ENCODE measurements around the gene ANKRD16. TPM values are rescaled to one million over a fixed set of nuclear protein-coding genes. Genes with fewer than 3 reads are reported as not detected.

ANKRD16 gene
- total and polyA plus RNA-seq, 2 of the 13 experiments (the other 11 are each of a cell fraction or from before 2014, with no cell fraction given) = 8.0 to 11.4 TPM

- TF ChIP-seq, protein P1, sequence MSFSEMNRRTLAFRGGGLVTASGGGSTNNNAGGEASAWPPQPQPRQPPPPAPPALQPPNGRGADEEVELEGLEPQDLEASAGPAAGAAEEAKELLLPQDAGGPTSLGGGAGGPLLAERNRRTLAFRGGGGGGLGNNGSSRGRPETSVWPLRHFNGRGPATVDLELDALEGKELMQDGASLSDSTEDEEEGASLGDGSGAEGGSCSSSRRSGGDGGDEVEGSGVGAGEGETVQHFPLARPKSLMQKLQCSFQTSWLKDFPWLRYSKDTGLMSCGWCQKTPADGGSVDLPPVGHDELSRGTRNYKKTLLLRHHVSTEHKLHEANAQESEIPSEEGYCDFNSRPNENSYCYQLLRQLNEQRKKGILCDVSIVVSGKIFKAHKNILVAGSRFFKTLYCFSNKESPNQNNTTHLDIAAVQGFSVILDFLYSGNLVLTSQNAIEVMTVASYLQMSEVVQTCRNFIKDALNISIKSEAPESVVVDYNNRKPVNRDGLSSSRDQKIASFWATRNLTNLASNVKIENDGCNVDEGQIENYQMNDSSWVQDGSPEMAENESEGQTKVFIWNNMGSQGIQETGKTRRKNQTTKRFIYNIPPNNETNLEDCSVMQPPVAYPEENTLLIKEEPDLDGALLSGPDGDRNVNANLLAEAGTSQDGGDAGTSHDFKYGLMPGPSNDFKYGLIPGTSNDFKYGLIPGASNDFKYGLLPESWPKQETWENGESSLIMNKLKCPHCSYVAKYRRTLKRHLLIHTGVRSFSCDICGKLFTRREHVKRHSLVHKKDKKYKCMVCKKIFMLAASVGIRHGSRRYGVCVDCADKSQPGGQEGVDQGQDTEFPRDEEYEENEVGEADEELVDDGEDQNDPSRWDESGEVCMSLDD (CRISPR knock-in tag; IDR thresholded peaks at IDR 0.05; ENCODE audit: borderline replicate concordance) = 0 out of 2 replicates have a peak, but pooled peaks have one; percentile 17
- peak; percentile 97 for TF ChIP-seq ZNF776 (CRISPR knock-in tag; IDR thresholded peaks at IDR 0.05)
- TF ChIP-seq FOXK1 (CRISPR knock-in tag; IDR thresholded peaks at IDR 0.05; ENCODE audit: borderline replicate concordance, low read depth) = peak; percentile 80; the same call in 1 of the 2 replicates
- TF ChIP-seq MIER2 (CRISPR knock-in tag; IDR thresholded peaks at IDR 0.05) = 0 out of 2 replicates have a peak, but pooled peaks have one; percentile 22
- TF ChIP-seq PHF21A (CRISPR knock-in tag; IDR thresholded peaks at IDR 0.05) = peak; percentile 92
- peak; percentile 84; the same call in 1 of the 2 replicates for TF ChIP-seq EEA1 (CRISPR knock-in tag; IDR thresholded peaks at IDR 0.05; ENCODE audit: borderline replicate concordance)
- peak; percentile 44; the same call in 1 of the 2 replicates for TF ChIP-seq ZNF616 (CRISPR knock-in tag; IDR thresholded peaks at IDR 0.05; ENCODE audit: low read depth)
- TF ChIP-seq ARID4A (CRISPR knock-in tag; IDR thresholded peaks at IDR 0.05; ENCODE audit: borderline replicate concordance) = peak; percentile 96
- TF ChIP-seq ZNF598 (CRISPR knock-in tag; IDR thresholded peaks at IDR 0.05; ENCODE audit: borderline replicate concordance) = peak; percentile 16; the same call in 1 of the 2 replicates
- TF ChIP-seq TBX2 (CRISPR knock-in tag; IDR thresholded peaks at IDR 0.05; ENCODE audit: borderline replicate concordance) = peak; percentile 94
- no peak for TF ChIP-seq ZBTB8A (CRISPR knock-in tag; IDR thresholded peaks at IDR 0.05; ENCODE audit: borderline replicate concordance, low read depth)
- TF ChIP-seq, protein P2, sequence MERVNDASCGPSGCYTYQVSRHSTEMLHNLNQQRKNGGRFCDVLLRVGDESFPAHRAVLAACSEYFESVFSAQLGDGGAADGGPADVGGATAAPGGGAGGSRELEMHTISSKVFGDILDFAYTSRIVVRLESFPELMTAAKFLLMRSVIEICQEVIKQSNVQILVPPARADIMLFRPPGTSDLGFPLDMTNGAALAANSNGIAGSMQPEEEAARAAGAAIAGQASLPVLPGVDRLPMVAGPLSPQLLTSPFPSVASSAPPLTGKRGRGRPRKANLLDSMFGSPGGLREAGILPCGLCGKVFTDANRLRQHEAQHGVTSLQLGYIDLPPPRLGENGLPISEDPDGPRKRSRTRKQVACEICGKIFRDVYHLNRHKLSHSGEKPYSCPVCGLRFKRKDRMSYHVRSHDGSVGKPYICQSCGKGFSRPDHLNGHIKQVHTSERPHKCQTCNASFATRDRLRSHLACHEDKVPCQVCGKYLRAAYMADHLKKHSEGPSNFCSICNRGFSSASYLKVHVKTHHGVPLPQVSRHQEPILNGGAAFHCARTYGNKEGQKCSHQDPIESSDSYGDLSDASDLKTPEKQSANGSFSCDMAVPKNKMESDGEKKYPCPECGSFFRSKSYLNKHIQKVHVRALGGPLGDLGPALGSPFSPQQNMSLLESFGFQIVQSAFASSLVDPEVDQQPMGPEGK (CRISPR knock-in tag; IDR thresholded peaks at IDR 0.05) = peak; percentile 92
- peak; percentile 80; the same call in 1 of the 2 replicates for TF ChIP-seq ZNF441 (CRISPR knock-in tag; IDR thresholded peaks at IDR 0.05; ENCODE audit: borderline replicate concordance)
- no peak for TF ChIP-seq SYNCRIP (IDR thresholded peaks at IDR 0.05; ENCODE audit: insufficient read depth, low read depth, low read length)
- peak; percentile 88 for TF ChIP-seq MED8 (CRISPR knock-in tag; IDR thresholded peaks at IDR 0.05; ENCODE audit: insufficient replicate concordance)
- TF ChIP-seq CEBPB (IDR thresholded peaks at IDR 0.05; ENCODE audit: borderline replicate concordance, low read depth, low read length) = no peak
- peak; percentile 93 for TF ChIP-seq BCL3 (CRISPR knock-in tag; IDR thresholded peaks at IDR 0.05)
These were observed 76.2 kb downstream of the ANKRD16 start, which contains the start of gene GDI2 (continued) for GRCh38 chr10:5813341-5814109.
